PFSK-1 (cell line): ENCODE results near the gene KLHDC3.

Experiments
- FOXP2 ChIP-seq: optimal IDR thresholded peaks from 2 replicates; pipeline ENCODE3; 2011; ENCODE audit warnings: borderline replicate concordance, control low read depth, inconsistent platforms; ENCODE audit not compliant: insufficient read depth; ENCODE audit errors: extremely low read length, extremely low read depth
- POLR2AphosphoS5 ChIP-seq: IDR thresholded peaks from 2 replicates; pipeline ENCODE4 v1.6.1; 2012; ENCODE audit warnings: low read depth, mild to moderate bottlenecking, control low read depth, low read length, moderate library complexity
- SIN3A ChIP-seq: IDR thresholded peaks from 2 replicates; pipeline ENCODE4 v1.6.1; 2012; ENCODE audit warnings: mild to moderate bottlenecking, low read length, moderate library complexity, borderline replicate concordance; ENCODE audit not compliant: insufficient read depth
- TAF1 ChIP-seq: IDR thresholded peaks from 2 replicates; pipeline ENCODE4 v1.6.1; 2012; ENCODE audit warnings: low read length, control low read depth, borderline replicate concordance; ENCODE audit not compliant: insufficient read depth
- TF ChIP-seq, protein P1 (sequence below), 2 experiments: IDR thresholded peaks; 2 replicates each; pipeline versions ENCODE4 v1.6.1 to v1.8.0; 2011 to 2012; ENCODE audit warnings: low read depth in 2 of 2, low read length in 2 of 2, control low read depth in 1 of 2, inconsistent platforms in 1 of 2, mild to moderate bottlenecking in 1 of 2, moderate library complexity in 1 of 2; ENCODE audit not compliant: insufficient read depth in 1 of 2

KLHDC3 gene

GRCh38 chr6:42971746-42972327 lies 42.2 kb upstream of the KLHDC3 start:
- TF ChIP-seq SIN3A: no peak
- TF ChIP-seq, protein P1, sequence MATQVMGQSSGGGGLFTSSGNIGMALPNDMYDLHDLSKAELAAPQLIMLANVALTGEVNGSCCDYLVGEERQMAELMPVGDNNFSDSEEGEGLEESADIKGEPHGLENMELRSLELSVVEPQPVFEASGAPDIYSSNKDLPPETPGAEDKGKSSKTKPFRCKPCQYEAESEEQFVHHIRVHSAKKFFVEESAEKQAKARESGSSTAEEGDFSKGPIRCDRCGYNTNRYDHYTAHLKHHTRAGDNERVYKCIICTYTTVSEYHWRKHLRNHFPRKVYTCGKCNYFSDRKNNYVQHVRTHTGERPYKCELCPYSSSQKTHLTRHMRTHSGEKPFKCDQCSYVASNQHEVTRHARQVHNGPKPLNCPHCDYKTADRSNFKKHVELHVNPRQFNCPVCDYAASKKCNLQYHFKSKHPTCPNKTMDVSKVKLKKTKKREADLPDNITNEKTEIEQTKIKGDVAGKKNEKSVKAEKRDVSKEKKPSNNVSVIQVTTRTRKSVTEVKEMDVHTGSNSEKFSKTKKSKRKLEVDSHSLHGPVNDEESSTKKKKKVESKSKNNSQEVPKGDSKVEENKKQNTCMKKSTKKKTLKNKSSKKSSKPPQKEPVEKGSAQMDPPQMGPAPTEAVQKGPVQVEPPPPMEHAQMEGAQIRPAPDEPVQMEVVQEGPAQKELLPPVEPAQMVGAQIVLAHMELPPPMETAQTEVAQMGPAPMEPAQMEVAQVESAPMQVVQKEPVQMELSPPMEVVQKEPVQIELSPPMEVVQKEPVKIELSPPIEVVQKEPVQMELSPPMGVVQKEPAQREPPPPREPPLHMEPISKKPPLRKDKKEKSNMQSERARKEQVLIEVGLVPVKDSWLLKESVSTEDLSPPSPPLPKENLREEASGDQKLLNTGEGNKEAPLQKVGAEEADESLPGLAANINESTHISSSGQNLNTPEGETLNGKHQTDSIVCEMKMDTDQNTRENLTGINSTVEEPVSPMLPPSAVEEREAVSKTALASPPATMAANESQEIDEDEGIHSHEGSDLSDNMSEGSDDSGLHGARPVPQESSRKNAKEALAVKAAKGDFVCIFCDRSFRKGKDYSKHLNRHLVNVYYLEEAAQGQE (IDR thresholded peaks at IDR 0.05; ENCODE audit: insufficient read depth in 1 of 2, low read depth in 2 of 2, low read length in 2 of 2): no peak
- TF ChIP-seq FOXP2: no peak
- no peak for TF ChIP-seq TAF1
- TF ChIP-seq POLR2AphosphoS5: no peak

GRCh38 chr6:42973926-42974325 lies 40.1 kb upstream of the KLHDC3 start:
- no peak for TF ChIP-seq TAF1
- TF ChIP-seq, protein P1 (IDR thresholded peaks at IDR 0.05; ENCODE audit: insufficient read depth in 1 of 2, low read depth in 2 of 2, low read length in 2 of 2): no peak
- no peak for TF ChIP-seq FOXP2

GRCh38 chr6:42974919-42975505 lies 39.0 kb upstream of the KLHDC3 start:
- TF ChIP-seq SIN3A (no peak), FOXP2 (no peak), POLR2AphosphoS5 (no peak), TAF1 (no peak)
- TF ChIP-seq, protein P1 (IDR thresholded peaks at IDR 0.05; ENCODE audit: insufficient read depth in 1 of 2, low read depth in 2 of 2, low read length in 2 of 2): no peak

DNA sequence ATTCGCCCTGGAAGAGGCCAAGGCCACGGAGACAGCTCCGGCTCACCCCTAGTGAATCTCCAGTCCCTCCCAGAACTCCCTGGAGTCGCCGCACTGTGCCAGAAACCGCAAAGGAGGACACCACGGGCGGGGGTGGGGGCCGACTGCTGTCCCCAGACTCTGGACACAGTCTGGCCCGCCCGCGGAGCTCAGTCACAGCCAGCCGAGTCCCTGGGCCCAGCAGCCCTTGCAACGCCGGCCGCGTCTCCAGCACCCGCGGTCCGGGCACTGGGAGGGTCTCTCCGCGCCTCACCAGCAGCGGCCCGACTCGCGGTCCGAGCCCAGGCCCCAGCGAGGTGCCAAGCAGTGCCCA lies 35.6 kb upstream of the KLHDC3 start:
- no peak for TF ChIP-seq POLR2AphosphoS5
- no peak for TF ChIP-seq TAF1
- no peak for TF ChIP-seq FOXP2
- no peak for TF ChIP-seq SIN3A
- TF ChIP-seq, protein P1 (IDR thresholded peaks at IDR 0.05; ENCODE audit: insufficient read depth in 1 of 2, low read depth in 2 of 2, low read length in 2 of 2): no peak
